Measurements from ENCODE around the gene IGF2BP3. TPM values are rescaled to one million over a fixed set of nuclear protein-coding genes. Genes with fewer than 3 reads are reported as not detected.
A peak's percentile ranks its signal among the peaks of the same experiment; 100 is the strongest.

IGF2BP3 gene
- total RNA-seq, 1 experiment from 2014 or later: 72.6 TPM

DNA sequence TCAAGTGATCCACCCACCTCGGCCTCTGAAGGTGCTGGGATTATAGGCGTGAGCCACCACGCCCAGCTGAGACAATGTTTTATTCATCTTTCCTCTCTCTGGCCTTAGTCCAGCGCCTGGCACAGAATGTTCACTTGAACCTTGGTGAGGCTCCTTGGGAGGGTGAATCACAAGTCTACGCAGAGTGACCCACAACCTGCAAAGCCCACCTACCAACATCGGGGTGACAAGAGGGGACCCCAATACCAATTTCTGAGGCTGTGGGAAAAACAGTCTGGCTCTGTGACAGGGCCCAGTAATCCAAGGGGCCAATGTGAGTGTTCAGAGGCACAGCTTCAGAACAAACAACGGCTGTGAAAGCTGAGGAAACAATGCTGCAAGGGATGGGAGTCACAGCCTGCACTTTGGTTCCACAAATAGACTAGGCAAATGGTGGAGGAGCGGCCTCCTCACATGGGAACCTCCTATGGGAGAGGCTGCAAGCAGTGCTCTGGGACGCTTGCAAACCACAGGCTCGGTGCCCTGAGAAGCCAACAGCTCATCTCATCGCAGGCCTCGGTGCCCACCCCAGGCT lies 176.7 kb downstream of the IGF2BP3 start:
- DNase-seq (ENCODE audit: low read depth): no peak
- in situ Hi-C loops (cut with HindIII; ENCODE audit: low pct_unique_long_range_greater_than_20kb, low sequenced_read_pairs): no loop called here

DNA sequence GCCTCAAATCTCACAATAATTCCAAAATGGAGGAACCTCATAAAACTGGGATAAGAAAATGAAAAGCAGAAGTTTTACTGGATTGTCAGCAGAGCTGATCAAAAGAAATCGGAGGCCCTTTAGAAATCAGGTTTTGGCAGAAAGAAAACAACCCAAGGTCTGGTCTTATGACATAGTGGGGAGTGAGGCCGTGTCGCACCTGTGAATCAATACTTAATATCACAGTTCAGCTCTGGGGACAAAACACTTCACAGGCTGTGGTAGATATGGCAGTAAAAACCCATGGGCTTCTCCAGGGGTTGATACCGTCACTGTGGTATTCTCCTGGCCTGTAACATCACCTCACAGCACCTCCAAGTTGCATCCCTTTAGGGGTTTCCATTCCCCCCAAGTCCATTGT lies 177.7 kb downstream of the IGF2BP3 start:
- DNase-seq (ENCODE audit: low read depth): no peak
- in situ Hi-C loops (cut with HindIII; ENCODE audit: low pct_unique_long_range_greater_than_20kb, low sequenced_read_pairs): no loop called here

DNA sequence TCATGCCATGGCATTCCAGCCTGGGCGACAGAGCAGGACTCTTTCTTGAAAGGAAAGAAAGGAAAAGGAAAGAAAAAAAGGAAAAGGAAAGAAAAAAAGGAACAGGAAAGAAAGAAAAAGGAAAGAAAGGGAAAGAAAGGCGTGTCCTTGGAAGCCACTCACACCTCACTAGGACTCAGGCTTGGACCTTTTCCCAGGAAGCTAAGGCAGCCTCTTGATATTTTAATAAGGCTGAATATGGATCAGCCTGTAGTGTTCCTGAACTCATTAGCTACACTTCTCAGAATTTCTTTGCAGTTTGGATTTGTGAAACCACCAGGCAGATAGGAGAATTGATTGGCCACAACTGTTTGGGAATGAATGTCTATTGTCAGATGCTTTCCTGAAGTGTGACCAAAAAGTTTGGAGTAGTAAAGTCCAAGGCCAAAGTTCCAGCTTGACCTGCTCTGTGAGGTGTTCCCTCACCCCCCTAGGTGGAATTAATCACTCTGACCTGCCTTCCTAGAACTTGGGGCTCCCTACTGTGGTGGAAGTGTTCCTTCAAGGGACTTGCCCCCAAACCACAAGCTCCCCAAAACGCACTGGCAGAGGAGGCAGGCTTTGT lies 178.2 kb downstream of the IGF2BP3 start:
- in situ Hi-C loops (cut with HindIII; ENCODE audit: low pct_unique_long_range_greater_than_20kb, low sequenced_read_pairs): no loop called here
- DNase-seq (ENCODE audit: low read depth): no peak

DNA sequence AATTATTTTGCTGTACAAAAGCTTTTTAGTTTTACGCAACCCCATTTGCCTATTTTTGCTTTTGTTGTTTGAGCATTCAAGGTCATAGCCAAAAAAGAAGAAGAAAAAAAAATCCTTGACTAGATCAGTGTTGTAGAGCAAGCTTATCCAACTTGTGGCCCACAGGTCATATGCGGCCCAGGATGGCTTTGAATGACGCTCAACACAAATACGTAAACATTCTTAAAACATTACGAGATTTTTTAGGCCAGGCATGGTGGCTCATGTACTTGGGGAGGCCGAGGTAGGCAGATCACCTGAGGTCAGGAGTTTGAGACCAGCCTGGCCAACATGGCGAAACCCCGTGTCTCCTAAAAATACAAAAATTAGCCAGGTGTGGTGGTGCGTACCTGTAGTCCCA lies 179.3 kb downstream of the IGF2BP3 start:
- in situ Hi-C loops (cut with HindIII; ENCODE audit: low pct_unique_long_range_greater_than_20kb, low sequenced_read_pairs): no loop called here
- DNase-seq (ENCODE audit: low read depth): no peak

DNA sequence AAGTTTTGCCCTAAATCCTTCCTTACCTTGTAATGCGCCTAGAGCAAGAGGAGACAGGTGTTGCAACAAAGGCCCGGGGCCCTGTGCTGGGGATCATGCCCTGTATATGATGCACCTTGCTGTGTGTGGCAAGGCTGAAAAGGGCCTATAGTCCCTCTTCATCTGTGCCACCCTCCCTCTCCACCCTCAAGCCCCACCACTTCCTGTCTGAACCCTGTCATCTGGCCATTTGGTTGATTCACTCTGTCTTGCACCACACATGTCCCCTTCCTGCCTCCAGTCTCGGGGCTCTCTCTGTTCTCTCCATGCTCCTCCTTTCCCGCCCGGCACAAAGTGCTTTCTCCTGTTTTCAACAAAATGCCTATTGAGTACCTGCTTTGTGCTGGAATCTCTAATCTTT lies 182.7 kb downstream of the IGF2BP3 start:
- in situ Hi-C loops (cut with HindIII; ENCODE audit: low pct_unique_long_range_greater_than_20kb, low sequenced_read_pairs): no loop called here
- no peak for DNase-seq (ENCODE audit: low read depth)

DNA sequence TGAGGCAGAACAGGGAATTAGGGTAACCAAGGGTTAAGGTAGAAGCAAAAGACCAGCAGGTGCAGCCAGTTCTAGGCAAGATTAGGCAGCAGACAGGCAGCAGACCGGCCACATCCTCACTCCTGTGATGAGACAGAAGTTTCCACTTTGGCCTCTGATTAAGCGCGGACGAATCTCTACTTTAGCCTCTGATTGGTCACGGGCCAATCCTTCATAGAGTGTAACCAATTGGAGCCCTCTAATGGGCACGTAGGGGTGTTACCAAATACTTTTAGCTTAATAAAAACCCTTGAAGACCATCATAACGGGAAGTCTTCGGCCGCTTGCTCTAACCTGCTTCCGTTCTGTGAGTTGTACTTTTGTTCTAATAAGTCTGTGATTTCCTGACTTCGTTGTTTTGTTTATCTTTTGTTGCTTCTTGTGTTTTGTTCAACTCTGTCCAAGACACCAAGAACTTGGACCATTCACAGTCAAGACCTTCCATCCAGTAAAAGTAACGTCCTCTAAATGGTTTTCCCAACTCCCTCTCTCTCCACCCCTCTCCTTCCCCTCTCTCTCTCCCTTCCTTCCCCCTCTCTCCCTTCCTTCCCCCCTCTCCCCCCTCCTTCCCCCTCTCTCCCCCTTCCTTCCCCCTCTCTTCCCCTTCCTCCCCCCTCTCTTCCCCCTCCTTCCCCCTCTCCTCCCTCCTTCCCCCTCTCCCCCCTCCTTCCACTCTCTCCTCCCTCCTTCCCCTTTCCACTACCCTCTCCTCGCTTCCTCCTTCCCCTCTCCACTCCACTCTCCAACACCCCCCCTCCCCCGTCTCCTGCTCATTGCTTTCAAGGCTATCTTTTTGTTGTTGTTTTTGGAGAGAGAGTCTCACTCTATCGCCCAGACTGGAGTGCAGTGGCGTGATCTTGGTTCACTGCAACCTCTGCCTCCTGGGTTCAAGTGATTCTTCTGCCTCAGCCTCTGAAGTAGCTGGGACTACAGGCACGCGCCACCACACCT lies 184.3 kb downstream of the IGF2BP3 start:
- no peak for DNase-seq (ENCODE audit: low read depth)
- in situ Hi-C loops (cut with HindIII; ENCODE audit: low pct_unique_long_range_greater_than_20kb, low sequenced_read_pairs): no loop called here

DNA sequence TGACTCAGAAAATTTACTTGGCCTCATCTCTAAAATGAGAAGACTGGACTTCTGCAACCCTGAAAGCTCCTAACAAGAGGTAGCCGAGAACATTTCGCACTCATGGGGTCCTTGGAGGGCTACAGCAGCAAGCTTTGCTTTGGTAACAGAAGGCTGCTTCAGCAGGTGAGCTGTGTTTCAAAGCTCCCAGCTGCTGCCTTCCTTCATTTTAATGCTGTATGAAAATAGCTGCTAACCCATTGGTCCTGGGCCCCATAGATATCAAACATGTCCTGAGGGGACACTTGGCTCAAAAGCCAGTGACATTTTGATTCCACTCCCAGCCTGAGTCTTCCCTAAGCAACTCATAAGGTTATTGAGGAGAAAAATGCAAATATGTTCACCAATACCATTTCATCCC lies 185.4 kb downstream of the IGF2BP3 start:
- no peak for DNase-seq (ENCODE audit: low read depth)
- in situ Hi-C loops (cut with HindIII; ENCODE audit: low pct_unique_long_range_greater_than_20kb, low sequenced_read_pairs): no loop called here

DNA sequence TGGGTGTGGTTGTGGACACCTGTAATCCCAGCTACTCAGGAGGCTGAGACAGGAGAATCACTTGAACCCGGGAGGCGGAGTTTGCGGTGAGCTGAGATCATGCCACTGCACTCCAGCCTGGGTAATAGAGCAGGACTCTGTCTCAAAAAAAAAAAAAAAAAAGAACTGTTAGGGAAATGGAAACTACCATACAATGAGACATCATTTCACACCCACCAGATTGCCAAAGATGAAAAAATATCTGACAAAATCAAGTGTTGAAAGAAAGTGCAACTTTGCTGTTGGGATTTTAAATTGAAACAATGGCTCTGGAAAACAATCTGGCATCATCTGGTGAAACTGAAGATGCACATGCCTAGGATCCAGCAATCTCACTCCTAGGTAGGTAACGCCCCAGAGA lies 187.2 kb downstream of the IGF2BP3 start:
- no peak for DNase-seq (ENCODE audit: low read depth)
- in situ Hi-C loops (cut with HindIII; ENCODE audit: low pct_unique_long_range_greater_than_20kb, low sequenced_read_pairs): no loop called here

DNA sequence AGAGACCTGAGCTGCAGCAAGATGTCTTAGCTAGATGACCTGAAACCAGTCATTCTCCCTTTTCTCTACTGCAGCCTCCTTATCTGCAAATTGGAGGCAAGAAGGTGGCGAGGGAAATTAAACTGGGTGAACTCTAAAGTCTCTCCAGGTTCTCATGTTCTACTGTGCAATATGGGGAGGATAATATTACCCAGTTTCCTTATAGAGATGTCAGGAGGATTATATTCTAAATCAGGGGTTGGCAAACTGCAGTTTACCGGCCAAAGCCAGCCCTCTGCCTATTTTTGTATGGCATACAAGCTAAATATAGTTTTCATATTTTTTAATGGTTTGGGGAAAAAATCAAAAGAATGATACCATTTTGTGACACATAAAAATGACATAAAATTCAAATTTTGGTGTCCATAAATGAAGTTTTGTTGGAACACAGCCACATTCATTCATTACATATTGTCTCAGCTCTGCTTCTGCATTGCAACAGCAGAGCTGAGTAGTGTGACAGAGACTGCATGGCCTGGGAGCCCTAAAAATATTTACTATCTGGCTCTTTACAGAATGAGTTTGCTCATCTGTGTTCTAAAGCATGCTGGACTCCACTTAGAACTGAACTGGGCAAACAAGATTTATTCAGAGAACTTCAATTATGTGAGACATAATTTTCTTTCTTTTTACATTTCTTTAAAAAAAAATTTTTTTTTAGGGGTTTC lies 190.3 kb downstream of the IGF2BP3 start:
- DNase-seq (ENCODE audit: low read depth): no peak
- in situ Hi-C loops (cut with HindIII; ENCODE audit: low pct_unique_long_range_greater_than_20kb, low sequenced_read_pairs): no loop called here

DNA sequence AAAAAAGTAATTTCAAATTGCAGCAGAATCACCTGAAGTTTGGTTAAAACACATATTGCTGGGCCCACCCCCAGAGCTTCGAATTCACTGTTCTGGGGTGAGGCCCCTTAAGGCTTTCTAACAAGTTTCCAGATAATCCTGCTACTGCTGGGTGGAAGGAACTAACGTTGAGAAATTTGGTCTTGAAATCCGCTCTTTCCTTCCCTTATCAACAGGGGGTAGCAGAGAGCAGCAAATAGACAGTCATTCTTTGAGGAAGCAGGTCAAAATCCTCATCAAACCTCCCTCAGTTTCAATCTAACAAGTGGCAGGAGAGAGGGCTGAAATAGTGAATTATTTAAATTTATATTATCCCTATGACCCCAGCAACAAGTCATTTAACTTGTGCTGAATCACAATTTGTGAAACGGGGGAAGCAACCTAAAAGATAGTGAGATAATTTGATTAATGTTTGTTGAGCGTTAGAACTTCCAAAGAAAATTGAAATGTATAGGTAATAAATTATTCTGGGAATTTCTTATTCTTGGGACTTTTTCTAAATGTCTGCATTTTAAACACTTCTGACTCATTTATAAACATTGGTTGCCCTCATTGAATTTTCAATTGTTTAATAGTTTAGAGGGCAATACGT lies 192.8 kb downstream of the IGF2BP3 start:
- DNase-seq (ENCODE audit: low read depth): peak; percentile 73
- in situ Hi-C loops (cut with HindIII; ENCODE audit: low pct_unique_long_range_greater_than_20kb, low sequenced_read_pairs): no loop called here

DNA sequence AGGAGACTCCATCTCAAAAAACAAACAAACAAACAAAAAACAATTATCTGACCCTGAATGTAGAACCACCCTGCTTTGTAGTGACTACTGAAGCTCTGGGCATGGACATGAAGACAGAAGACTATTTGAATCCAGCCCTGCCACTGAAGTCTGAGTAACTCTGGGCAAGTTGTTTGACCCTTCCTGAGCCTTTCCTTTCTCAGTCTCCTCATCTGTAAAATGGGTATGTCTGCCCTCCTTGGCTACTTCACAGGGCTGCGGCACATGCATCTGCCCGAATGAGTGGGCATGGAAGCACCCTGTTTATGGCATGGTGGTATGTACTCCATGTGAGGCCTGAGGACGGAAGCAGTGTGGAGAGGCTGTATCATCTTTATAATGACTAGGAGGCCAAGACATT lies 193.3 kb downstream of the IGF2BP3 start:
- in situ Hi-C loops (cut with HindIII; ENCODE audit: low pct_unique_long_range_greater_than_20kb, low sequenced_read_pairs): no loop called here
- no peak for DNase-seq (ENCODE audit: low read depth)

DNA sequence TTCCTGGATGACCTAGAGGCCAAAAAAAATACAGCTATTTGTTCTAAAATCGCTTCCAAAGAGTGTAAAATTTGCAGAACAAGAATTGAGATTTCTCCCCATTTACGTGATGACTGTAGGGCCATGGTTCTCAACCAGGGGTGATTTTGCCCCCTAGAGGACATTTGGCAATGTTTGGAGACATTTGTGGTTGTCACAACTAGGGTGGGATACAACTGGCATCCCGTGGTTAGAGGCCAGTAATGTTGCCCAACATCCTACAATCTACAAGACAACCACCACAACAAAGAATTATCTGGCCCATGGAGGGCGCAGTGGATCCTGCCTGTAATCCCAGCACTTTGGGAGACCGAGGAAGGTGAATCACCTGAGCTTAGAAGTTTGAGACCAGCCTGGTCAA lies 193.9 kb downstream of the IGF2BP3 start:
- in situ Hi-C loops (cut with HindIII; ENCODE audit: low pct_unique_long_range_greater_than_20kb, low sequenced_read_pairs): no loop called here

DNA sequence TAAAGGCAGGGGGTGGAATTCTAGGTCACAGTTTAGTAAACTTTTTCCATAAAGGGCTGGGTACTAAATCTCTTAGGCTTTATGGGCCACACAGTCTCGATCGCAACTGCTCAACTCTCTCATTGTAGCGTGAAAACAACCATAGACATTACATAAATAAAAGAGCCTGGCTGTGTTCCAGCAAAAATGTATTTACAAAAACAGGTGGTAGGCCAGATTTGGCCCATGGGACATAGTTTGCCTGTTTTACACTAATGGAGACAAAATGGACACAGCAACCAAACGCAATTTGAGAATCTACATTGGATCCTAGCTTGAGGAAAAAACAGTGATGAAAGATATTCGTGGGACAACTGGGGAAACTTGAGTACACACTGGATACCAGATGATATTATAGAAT lies 194.4 kb downstream of the IGF2BP3 start:
- in situ Hi-C loops (cut with HindIII; ENCODE audit: low pct_unique_long_range_greater_than_20kb, low sequenced_read_pairs): no loop called here
- DNase-seq (ENCODE audit: low read depth): no peak

More for the DNA sequence above, 193.9 kb downstream of the IGF2BP3 start:
- DNase-seq (ENCODE audit: low read depth): no peak

DNA sequence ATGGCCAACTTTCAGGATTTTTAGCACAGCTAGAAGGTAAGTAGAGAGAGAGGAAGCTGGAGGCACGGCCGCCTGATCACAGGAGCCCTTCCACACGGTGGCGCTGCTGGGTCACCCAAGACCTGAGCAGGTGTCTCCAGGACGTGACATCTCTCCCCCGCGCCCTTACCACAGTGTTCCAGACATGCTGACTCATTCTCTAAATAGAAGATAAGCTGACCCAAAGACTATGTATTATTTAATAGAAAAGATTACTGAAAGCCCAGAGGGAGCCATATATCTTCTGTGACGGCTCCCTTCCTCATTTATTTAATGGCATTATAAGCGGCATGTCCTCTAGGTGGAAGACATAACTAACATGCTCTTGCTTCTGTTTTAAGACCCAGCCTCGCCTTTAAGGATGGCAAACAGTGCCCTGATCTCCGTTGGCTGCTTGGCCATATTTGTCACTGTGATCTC lies 197.1 kb downstream of the IGF2BP3 start:
- DNase-seq (ENCODE audit: low read depth): peak; percentile 94
- in situ Hi-C loops (cut with HindIII; ENCODE audit: low pct_unique_long_range_greater_than_20kb, low sequenced_read_pairs): no loop called here

DNA sequence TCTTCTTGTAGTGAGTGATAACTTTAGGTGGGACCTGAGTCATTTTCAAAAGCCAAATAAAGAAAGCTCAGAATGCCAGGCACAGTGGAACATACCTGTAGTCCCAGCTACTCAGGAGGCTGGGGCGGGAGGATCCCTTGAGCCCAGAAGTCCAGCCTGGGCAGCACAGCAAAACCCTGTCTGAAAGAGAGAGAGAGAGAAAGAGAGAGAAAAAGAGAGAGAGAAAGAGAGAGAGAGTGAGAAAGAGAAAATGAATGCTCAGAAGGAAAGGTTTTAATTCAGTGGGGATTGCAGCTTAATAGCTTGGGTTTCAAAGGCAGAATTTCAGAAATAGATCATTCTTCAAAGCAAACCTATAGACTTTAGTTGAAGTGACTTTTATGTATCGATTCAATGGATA lies 198.0 kb downstream of the IGF2BP3 start:
- in situ Hi-C loops (cut with HindIII; ENCODE audit: low pct_unique_long_range_greater_than_20kb, low sequenced_read_pairs): no loop called here

DNA sequence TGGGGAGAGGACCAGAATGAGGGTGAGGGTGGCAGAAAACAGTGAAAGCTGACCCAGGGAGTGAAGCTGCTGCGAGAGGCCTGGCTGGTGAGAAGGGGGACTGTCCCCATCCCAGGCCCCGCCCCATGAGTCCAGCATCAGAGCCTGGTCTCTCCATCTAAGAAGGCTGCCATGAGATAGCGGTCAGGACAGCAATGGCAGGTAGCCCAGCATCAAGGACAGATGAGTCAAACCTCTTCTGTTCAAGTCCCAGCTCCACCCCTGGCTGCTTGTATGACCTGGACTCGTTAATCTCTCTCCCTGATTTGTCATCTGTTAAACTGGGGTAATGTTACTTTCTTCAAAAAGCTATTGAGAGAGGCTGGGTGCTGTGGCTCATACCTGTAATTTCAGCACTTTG lies 201.5 kb downstream of the IGF2BP3 start:
- in situ Hi-C loops (cut with HindIII; ENCODE audit: low pct_unique_long_range_greater_than_20kb, low sequenced_read_pairs): no loop called here
- DNase-seq (ENCODE audit: low read depth): no peak

More for the DNA sequence above, 198.0 kb downstream of the IGF2BP3 start:
- no peak for DNase-seq (ENCODE audit: low read depth)

DNA sequence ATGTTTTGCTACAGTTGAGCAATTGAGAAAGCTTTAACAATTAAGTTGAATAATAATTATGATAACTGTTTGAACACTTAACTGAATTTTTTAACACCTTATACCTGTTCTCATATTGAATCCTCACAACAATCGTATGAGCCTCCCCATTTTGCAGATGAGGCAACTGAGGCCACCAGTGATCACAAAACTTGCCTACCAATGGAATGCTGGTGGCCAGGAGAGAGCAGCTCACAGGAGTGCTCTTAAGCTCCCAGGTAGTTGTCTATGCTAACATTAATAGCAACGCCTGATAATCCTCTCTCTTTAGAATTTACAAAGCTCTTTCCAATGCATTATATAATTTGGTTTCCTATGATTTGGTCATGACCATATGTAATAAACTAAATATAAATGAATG lies 202.1 kb downstream of the IGF2BP3 start:
- in situ Hi-C loops (cut with HindIII; ENCODE audit: low pct_unique_long_range_greater_than_20kb, low sequenced_read_pairs): no loop called here
- no peak for DNase-seq (ENCODE audit: low read depth)

DNA sequence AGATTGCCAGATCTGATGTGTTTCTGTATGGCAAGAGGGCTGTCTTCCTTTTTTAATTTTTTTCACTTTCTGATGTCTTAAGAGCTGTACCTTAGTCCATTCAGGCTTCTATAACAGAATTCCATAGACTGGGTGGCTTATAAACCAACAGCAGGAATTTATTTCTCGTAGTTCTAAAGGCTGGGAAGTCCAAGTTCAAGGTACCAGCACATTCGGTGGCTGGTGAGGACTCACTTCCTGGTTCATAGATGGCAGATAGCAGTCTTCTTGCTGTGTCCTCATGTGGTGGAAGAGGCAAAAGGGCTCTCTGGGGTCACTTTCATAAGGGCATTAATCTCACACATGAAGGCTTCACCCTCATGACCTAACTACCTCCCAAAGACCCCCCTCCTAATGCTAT lies 202.9 kb downstream of the IGF2BP3 start:
- in situ Hi-C loops (cut with HindIII; ENCODE audit: low pct_unique_long_range_greater_than_20kb, low sequenced_read_pairs): no loop called here
- no peak for DNase-seq (ENCODE audit: low read depth)

Measured in Caki2 (cell line).